HG03342 (cell line): ENCODE data around the gene TEX51.

Experiments used
- ATAC-seq: cut with Tn5 transposase; IDR thresholded peaks from one replicate; pipeline ENCODE4 v1.9.1; 2021; ENCODE audit warnings: mild to moderate bottlenecking, moderate library complexity; ENCODE audit not compliant: unreplicated experiment

Gene TEX51

DNA sequence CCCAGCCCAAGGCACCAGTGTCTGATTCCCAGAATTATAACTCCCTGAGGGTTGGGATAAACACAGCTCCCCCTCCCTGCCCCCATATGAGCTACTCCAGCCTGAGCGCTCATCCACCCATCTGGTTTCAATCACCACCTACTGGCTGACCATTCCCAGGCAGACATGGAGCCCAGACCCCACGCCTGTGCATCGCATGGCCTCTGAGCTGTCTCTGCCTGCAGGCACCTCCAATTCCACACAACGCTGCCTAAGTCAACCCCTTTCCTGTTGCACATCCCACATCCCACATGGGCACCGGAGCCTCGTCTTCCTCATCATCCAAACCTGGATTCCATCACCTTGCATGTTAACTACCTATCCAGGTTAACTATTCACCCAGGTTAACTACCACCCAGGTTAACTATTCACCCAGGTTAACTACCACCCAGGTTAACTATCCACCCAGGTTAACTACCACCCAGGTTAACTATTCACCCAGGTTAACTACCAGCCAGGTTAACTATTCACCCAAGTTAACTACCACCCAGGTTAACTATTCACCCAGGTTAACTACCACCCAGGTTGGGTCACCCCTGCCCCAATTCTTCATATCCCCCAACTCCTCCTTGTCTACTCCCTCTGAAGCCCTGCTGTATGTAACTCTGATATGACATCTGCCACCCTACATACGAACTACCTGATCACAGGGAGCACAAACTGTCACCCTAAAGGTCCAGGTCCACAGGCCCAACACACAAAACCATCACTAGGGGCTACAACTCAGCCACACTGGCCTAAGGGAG, 47.8 kb downstream of the TEX51 start:
- ATAC-seq: no peak

DNA sequence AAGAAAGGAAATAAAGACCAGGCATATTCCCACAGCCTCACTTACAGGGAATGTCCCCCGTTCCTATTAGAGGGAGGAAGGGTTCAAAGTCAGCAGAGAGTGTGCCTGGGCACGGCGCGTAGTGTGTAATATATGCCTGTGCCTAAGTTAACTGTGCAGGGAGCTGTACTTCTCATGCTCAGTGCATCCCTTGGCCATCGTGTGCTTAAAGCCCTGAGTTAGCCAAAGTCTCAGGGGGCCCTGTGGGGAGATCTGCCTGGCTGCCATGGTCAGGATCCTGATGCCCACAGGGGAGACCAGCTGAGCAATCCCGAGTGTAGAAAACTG, 48.4 kb downstream of the TEX51 start:
- no peak for ATAC-seq

DNA sequence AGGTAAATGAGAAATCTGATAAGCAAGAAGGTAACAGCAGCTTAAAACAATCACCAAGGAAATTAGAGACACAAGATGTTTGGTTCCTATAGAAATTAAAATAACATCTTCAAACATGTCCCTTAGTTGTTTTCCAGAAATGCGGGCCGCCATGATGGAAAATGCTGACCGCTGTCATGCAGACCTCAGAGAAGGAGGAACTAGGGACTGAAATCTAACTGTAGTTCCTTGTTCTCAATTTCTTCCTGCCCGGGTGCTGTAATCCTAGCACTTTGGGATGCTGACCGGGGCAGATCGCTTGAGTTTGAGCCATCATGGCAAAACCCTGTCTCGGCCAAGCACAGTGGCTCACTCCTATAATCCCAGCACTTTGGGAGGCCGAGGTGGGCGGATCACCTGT, 51.1 kb downstream of the TEX51 start:
- ATAC-seq: no peak

DNA sequence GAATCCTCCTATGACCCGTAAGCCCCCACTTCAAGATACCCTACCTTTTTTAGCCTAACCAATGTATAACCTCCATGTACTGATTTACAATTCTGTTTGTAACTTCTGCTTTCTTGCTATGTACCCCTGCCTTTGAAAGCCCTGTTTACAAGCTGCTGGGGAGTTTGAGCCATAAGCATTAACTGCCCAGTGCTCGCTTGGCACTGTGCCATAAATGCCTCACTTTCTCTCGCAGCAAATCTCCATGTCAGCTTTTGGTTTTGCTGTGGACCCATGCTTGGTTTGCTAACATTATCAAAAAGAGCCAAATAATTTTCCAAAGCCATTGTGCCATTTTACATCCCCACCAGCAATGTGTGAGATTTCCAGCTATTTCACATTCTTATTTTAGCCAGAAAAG, 51.8 kb downstream of the TEX51 start:
- no peak for ATAC-seq
